GM12892 (cell line): Measurements from ENCODE around the gene PDGFA.

Experiments
- POLR2A ChIP-seq: IDR thresholded peaks from 2 replicates; pipeline ENCODE4 v1.6.1; 2011; ENCODE audit warnings: low read depth, low read length, control low read depth
- POLR2AphosphoS5 ChIP-seq: IDR thresholded peaks from 2 replicates; pipeline ENCODE4 v1.6.1; 2011; ENCODE audit warnings: low read depth, low read length, control low read depth
- TAF1 ChIP-seq: IDR thresholded peaks from 2 replicates; pipeline ENCODE4 v1.6.1; 2011; ENCODE audit warnings: low read depth, mild to moderate bottlenecking, control low read depth, low read length, borderline replicate concordance

- TF ChIP-seq TAF1, result no peak
- no peak for TF ChIP-seq POLR2A
- TF ChIP-seq POLR2AphosphoS5, result no peak
Observed at GRCh38 chr7:464454-465401, 54.9 kb downstream of the PDGFA start.
